PFSK-1 (cell line): Measurements from ENCODE around the gene G3BP1.

Experiments
- FOXP2 ChIP-seq: optimal IDR thresholded peaks from 2 replicates; pipeline ENCODE3; 2011; ENCODE audit warnings: borderline replicate concordance, control low read depth, inconsistent platforms; ENCODE audit not compliant: insufficient read depth; ENCODE audit errors: extremely low read length, extremely low read depth
- POLR2AphosphoS5 ChIP-seq: IDR thresholded peaks from 2 replicates; pipeline ENCODE4 v1.6.1; 2012; ENCODE audit warnings: low read depth, mild to moderate bottlenecking, control low read depth, low read length, moderate library complexity
- REST ChIP-seq, 2 experiments: IDR thresholded peaks; 2 replicates each; pipeline versions ENCODE4 v1.6.1 to v1.8.0; 2011 to 2012; ENCODE audit warnings: low read depth in 2 of 2, low read length in 2 of 2, control low read depth in 1 of 2, inconsistent platforms in 1 of 2, mild to moderate bottlenecking in 1 of 2, moderate library complexity in 1 of 2; ENCODE audit not compliant: insufficient read depth in 1 of 2
- SIN3A ChIP-seq: IDR thresholded peaks from 2 replicates; pipeline ENCODE4 v1.6.1; 2012; ENCODE audit warnings: mild to moderate bottlenecking, low read length, moderate library complexity, borderline replicate concordance; ENCODE audit not compliant: insufficient read depth
- TAF1 ChIP-seq: IDR thresholded peaks from 2 replicates; pipeline ENCODE4 v1.6.1; 2012; ENCODE audit warnings: low read length, control low read depth, borderline replicate concordance; ENCODE audit not compliant: insufficient read depth

The G3BP1 gene

GRCh38 chr5:151734064-151734408, 37.7 kb upstream of the G3BP1 start:
- TF ChIP-seq SIN3A (no peak), TAF1 (no peak), REST (IDR thresholded peaks at IDR 0.05; ENCODE audit: insufficient read depth in 1 of 2, low read depth in 2 of 2, low read length in 2 of 2) (no peak), POLR2AphosphoS5 (no peak), FOXP2 (no peak)

- TF ChIP-seq SIN3A: no peak
- TF ChIP-seq POLR2AphosphoS5: no peak
- no peak for TF ChIP-seq TAF1
- no peak for TF ChIP-seq FOXP2
- no peak for TF ChIP-seq REST (IDR thresholded peaks at IDR 0.05; ENCODE audit: insufficient read depth in 1 of 2, low read depth in 2 of 2, low read length in 2 of 2)
Observed at GRCh38 chr5:151735646-151736045, 36.1 kb upstream of the G3BP1 start.

GRCh38 chr5:151737431-151737830, 34.3 kb upstream of the G3BP1 start:
- no peak for TF ChIP-seq REST (IDR thresholded peaks at IDR 0.05; ENCODE audit: insufficient read depth in 1 of 2, low read depth in 2 of 2, low read length in 2 of 2)
- TF ChIP-seq POLR2AphosphoS5: no peak
- no peak for TF ChIP-seq SIN3A
- TF ChIP-seq TAF1: no peak
- no peak for TF ChIP-seq FOXP2

- TF ChIP-seq FOXP2 (no peak), REST (IDR thresholded peaks at IDR 0.05; ENCODE audit: insufficient read depth in 1 of 2, low read depth in 2 of 2, low read length in 2 of 2) (no peak), POLR2AphosphoS5 (no peak), TAF1 (no peak), SIN3A (no peak)
Observed at GRCh38 chr5:151738125-151738848, 33.5 kb upstream of the G3BP1 start.
